BJ (cell line): ENCODE results near the gene ENO1. TPM values are rescaled to one million over a fixed set of nuclear protein-coding genes. Genes with fewer than 3 reads are reported as not detected.
"Not testable (repeated sequence)": the region's sequence is repeated elsewhere in the genome, so short reads cannot be mapped to it uniquely, and the experiment has no call there.

Experiments
- CTCF ChIA-PET: fragments of 350-600 bp; formaldehyde crosslinking; extraction: SDS; loops from one replicate; lab custom pipeline; 2021; ENCODE audit warnings: antibody characterized with exemption, inconsistent platforms; lab: Yijun Ruan, JAX
- POLR2A ChIA-PET: fragments of 300-600 bp; sonication (Branson Sonifier 250); formaldehyde crosslinking; extraction: SDS; loops from one replicate; lab custom pipeline; 2021; ENCODE audit warnings: antibody characterized with exemption; lab: Charles Lee
- DNase-seq: peaks from one replicate; pipeline ENCODE4 v3.0.0-alpha.2; 2011; ENCODE audit warnings: low read depth
- H3K27me3 ChIP-seq: 2 replicates; pipeline ENCODE4 v1.6.0; 2011; ENCODE audit warnings: low read length; ENCODE audit not compliant: control insufficient read depth, insufficient read depth
- H3K36me3 ChIP-seq: 2 replicates; pipeline ENCODE4 v1.5.1; 2011; ENCODE audit warnings: low read length; ENCODE audit not compliant: control insufficient read depth, insufficient read depth
- H3K4me3 ChIP-seq: 2 replicates; pipeline ENCODE4 v1.5.1; 2011; ENCODE audit warnings: low read depth, mild to moderate bottlenecking, control low read depth, low read length
- CTCF ChIP-seq: IDR thresholded peaks from 2 replicates; pipeline ENCODE4 v1.5.1; 2011; ENCODE audit warnings: low read depth, mild to moderate bottlenecking, control low read depth, inconsistent platforms, low read length, moderate library complexity; ENCODE audit not compliant: insufficient read depth
- polyA plus RNA-seq: library from polyadenylated mRNA; depleted of rRNA; stranded (reverse); fragments of >200 nt; gene quantifications from 2 replicates; pipeline ENCODE4 v1.2.3, GENCODE V29; 2011

Gene ENO1
- polyA plus RNA-seq, 1 experiment = 2,253 TPM

- TF ChIP-seq CTCF = no peak
- Histone ChIP-seq H3K27me3 (no peaks in the 10 kb centered on the region; the same call in 1 of the 2 replicates), H3K4me3 (no peak overlapping the region), H3K36me3 (no peaks in the 10 kb centered on the region)
- POLR2A ChIA-PET = no interaction called here
- no peak for DNase-seq
- CTCF ChIA-PET = interaction anchor here (0.7 to 1.2 kb wide), 2 partner anchors 10 to 13 kb away, joined by 3 read pairs; no protein-coding TSS in a partner anchor
These were observed 42.4 kb downstream of the ENO1 start for GRCh38 chr1:8835941-8836643.

- POLR2A ChIA-PET = no interaction called here
These were observed 47.1 kb downstream of the ENO1 start for GRCh38 chr1:8831340-8831739.

GRCh38 chr1:8830732-8831131 lies 47.8 kb downstream of the ENO1 start:
- H3K36me3 ChIP-seq, H3K27me3 ChIP-seq, H3K4me3 ChIP-seq, DNase-seq, POLR2A ChIA-PET: not testable (repeated sequence)
- CTCF ChIA-PET = interaction anchor here (0.5 to 1.7 kb wide), 3 partner anchors 18 to 99 kb away, joined by 3 to 5 read pairs (median 3); no protein-coding TSS in a partner anchor

More at GRCh38 chr1:8831340-8831739, 47.1 kb downstream of the ENO1 start:
- TF ChIP-seq CTCF = peak; percentile 29
- no peak overlapping the region for H3K4me3 ChIP-seq
- CTCF ChIA-PET = interaction anchor here (0.7 to 1.7 kb wide), 4 partner anchors 10 to 45 kb away, joined by 3 to 15 read pairs (median 4); no protein-coding TSS in a partner anchor
- H3K36me3 ChIP-seq = no peaks in the 10 kb centered on the region
- no peak for DNase-seq
- no peaks in the 10 kb centered on the region; the same call in 1 of the 2 replicates for H3K27me3 ChIP-seq

- H3K36me3 ChIP-seq = no peaks in the 10 kb centered on the region
- no peak overlapping the region for H3K4me3 ChIP-seq
- ChIA-PET POLR2A (no interaction called here), CTCF (interaction anchor here (0.7 to 1.3 kb wide), 3 partner anchors 9 to 23 kb away, joined by 3 to 8 read pairs (median 3); no protein-coding TSS in a partner anchor)
- H3K27me3 ChIP-seq = no peaks in the 10 kb centered on the region
- no peak for TF ChIP-seq CTCF
- DNase-seq = peak; percentile 82
These were observed 52.5 kb downstream of the ENO1 start for GRCh38 chr1:8825985-8826481.

GRCh38 chr1:8823295-8823664 lies 55.2 kb downstream of the ENO1 start:
- CTCF ChIA-PET = interaction anchor here (1.8 to 2.6 kb wide), 2 partner anchors 26 to 36 kb away, joined by 6 to 7 read pairs; no protein-coding TSS in a partner anchor
- no peaks in the 10 kb centered on the region for H3K36me3 ChIP-seq
- H3K4me3 ChIP-seq = no peak overlapping the region
- H3K27me3 ChIP-seq = no peaks in the 10 kb centered on the region
- TF ChIP-seq CTCF = no peak
- POLR2A ChIA-PET = interaction anchor here (0.7 kb wide), 1 partner anchor 306 kb away, joined by 3 read pairs; no protein-coding TSS in a partner anchor
- DNase-seq = no peak
